ENCODE measurements around the gene IVD.

Gene IVD

DNA sequence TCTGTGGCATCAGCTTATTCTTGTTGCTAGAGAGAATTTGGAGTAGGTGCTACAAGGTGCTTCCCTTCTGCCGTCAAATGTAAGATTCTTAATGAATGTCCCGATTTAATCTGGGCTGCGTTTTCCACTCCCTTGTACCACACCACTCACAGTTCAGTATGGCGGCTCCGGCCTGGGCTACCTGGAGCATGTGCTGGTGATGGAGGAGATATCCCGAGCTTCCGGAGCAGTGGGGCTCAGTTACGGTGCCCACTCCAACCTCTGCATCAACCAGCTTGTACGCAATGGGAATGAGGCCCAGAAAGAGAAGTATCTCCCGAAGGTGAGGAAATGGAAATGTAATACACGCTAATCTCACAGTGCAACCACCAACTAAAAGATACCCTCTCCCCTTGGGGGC is 4.9 kb downstream of the IVD start:
- ChIA-PET CTCF (interaction anchor here (0.6 to 1.0 kb wide), 2 partner anchors 131 to 166 kb away, joined by 3 to 4 read pairs; no protein-coding TSS in a partner anchor), POLR2A (ENCODE audit: low non-redundant PET) (no interaction called here)
- no peak for DNase-seq (ENCODE audit: low spot score)

DNA sequence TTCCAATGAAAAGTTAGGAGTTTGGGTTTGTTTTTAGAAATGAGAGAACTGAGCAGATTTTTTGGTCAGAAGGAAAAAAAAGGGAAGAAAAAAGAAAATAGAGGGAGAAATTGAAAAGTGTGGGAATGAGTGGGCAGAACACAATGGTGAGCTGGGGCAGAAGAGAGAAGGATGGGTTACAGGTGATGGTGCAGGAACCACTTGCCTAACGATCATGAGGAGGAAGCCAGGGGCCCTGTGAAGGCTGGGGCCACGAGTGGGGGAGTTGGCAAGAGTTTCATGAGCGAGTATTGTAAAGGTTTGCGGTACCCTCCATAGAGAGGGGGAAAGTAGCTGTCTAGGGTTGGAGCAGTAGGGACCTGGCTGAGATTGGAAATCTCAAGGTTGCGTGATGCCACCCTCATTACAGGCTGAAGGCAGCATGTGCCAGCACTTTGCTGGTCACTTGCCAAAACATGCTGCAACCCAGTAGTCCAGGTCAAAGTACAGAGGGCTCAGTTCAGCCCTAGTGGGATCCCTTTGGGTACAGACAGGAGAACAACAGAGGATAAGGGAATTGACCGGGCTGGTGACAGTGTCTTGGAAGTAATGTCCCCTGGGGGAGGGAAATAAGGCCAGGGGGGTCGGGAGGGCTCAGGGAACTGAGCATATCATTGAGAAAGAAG is 6.6 kb downstream of the IVD start:
- H3K27ac ChIP-seq = peak overlapping the region; percentile 2; the same call in 1 of the 2 replicates
- TF ChIP-seq, protein P1, sequence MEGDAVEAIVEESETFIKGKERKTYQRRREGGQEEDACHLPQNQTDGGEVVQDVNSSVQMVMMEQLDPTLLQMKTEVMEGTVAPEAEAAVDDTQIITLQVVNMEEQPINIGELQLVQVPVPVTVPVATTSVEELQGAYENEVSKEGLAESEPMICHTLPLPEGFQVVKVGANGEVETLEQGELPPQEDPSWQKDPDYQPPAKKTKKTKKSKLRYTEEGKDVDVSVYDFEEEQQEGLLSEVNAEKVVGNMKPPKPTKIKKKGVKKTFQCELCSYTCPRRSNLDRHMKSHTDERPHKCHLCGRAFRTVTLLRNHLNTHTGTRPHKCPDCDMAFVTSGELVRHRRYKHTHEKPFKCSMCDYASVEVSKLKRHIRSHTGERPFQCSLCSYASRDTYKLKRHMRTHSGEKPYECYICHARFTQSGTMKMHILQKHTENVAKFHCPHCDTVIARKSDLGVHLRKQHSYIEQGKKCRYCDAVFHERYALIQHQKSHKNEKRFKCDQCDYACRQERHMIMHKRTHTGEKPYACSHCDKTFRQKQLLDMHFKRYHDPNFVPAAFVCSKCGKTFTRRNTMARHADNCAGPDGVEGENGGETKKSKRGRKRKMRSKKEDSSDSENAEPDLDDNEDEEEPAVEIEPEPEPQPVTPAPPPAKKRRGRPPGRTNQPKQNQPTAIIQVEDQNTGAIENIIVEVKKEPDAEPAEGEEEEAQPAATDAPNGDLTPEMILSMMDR (conservative IDR thresholded peaks at IDR 0.05; ENCODE audit: low read depth) = no peak
- DNase-seq (ENCODE audit: low spot score) = no peak
- POLR2A ChIA-PET (ENCODE audit: low non-redundant PET) = no interaction called here
- CTCF ChIA-PET = interaction anchor here (0.5 to 0.6 kb wide), 2 partner anchors 10 to 436 kb away, joined by 3 read pairs; no protein-coding TSS in a partner anchor

More for the DNA sequence above, 4.9 kb downstream of the IVD start:
- TF ChIP-seq, protein P1 (conservative IDR thresholded peaks at IDR 0.05; ENCODE audit: low read depth) = no peak
- no peak overlapping the region for H3K27ac ChIP-seq

DNA sequence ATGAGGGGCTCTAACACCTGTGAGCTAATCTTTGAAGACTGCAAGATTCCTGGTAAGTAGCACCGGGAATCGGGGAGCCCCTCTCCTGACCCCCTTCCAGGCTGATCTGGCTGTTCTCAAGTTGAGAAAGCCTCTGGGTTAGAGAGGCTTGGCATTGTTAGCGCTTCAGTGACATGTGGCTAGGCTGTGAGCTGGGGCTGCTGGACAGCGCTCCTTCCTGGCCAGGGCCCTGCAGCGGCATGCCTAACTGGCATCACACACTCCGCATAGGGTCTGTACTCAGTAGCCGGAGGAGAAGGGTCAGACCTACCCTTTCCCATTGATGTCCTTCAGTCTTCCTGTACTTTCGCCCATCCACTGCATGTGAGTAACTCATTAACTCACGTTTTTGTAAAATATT is 7.4 kb downstream of the IVD start:
- POLR2A ChIA-PET (ENCODE audit: low non-redundant PET) = no interaction called here
- 0 out of 2 replicates have a peak overlapping the region, but pooled peaks have one; percentile 2 for H3K27ac ChIP-seq
- no peak for DNase-seq (ENCODE audit: low spot score)
- TF ChIP-seq, protein P1 (conservative IDR thresholded peaks at IDR 0.05; ENCODE audit: low read depth) = no peak
- CTCF ChIA-PET = interaction anchor here (0.6 kb wide), 1 partner anchor 9 kb away, joined by 3 read pairs; no protein-coding TSS in a partner anchor

DNA sequence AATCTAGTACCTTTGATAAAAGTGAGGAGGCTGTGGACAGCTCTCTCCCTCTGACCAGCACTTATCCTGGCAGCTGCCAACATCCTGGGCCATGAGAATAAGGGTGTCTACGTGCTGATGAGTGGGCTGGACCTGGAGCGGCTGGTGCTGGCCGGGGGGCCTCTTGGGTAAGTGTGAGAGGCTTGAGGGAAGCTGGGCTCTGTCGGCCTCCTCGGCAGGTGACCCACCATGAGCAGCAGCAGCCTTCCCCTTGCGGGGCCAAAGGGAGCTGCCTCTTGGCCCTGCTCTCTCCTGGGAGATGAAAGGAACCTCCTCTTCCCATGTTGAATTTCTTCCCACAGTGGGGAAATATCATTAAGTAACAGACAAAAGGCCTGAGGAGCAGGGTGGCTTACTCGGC is 9.2 kb downstream of the IVD start:
- DNase-seq (ENCODE audit: low spot score) = no peak
- CTCF ChIA-PET = interaction anchor here (0.6 to 1.6 kb wide), 3 partner anchors 57 to 93 kb away, joined by 3 read pairs; no protein-coding TSS in a partner anchor
- POLR2A ChIA-PET (ENCODE audit: low non-redundant PET) = no interaction called here
- TF ChIP-seq, protein P1 (conservative IDR thresholded peaks at IDR 0.05; ENCODE audit: low read depth) = no peak
- peak overlapping the region; percentile 36 for H3K27ac ChIP-seq

DNA sequence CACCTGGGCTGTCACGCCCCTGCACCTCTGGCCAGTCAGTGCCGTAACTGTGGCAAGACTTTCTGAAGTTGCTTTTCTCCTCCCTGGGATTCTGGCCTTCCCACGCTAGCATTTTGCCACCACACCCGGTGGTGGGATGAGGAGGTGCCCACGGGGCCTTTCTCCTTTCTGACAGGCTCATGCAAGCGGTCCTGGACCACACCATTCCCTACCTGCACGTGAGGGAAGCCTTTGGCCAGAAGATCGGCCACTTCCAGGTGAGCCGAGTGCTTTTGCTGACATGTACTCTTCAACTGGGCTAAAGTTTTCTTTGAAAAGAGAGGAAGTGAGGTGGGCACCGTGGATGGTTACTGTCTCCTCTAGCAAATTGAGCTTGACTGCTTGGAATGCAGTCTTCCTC is 9.6 kb downstream of the IVD start:
- CTCF ChIA-PET = interaction anchor here (0.6 to 1.6 kb wide), 2 partner anchors 57 to 71 kb away, joined by 3 read pairs; no protein-coding TSS in a partner anchor
- DNase-seq (ENCODE audit: low spot score) = no peak
- H3K27ac ChIP-seq = peak overlapping the region; percentile 36
- POLR2A ChIA-PET (ENCODE audit: low non-redundant PET) = no interaction called here
- TF ChIP-seq, protein P1 (conservative IDR thresholded peaks at IDR 0.05; ENCODE audit: low read depth) = no peak

DNA sequence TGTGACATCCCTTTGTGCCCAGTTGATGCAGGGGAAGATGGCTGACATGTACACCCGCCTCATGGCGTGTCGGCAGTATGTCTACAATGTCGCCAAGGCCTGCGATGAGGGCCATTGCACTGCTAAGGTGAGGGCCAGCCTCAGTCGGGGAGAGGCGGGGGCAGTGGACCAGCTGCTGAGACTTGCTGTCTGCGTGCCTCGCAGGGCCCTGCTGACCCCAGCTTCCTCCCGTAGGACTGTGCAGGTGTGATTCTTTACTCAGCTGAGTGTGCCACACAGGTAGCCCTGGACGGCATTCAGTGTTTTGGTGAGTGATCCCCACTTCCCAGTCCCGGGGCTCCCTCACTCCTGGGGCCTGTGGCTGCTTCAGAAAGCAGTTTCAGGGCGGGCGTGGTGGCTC is 10.5 kb downstream of the IVD start:
- ChIA-PET CTCF (no interaction called here), POLR2A (ENCODE audit: low non-redundant PET) (no interaction called here)
- peak overlapping the region; percentile 36 for H3K27ac ChIP-seq
- DNase-seq (ENCODE audit: low spot score) = no peak
- TF ChIP-seq, protein P1 (conservative IDR thresholded peaks at IDR 0.05; ENCODE audit: low read depth) = no peak
